IMR-90 (cell line): ENCODE measurements around the gene LANCL3. TPM values are rescaled to one million over a fixed set of nuclear protein-coding genes. Genes with fewer than 3 reads are reported as not detected.

ENCODE experiments used
- ATAC-seq: fragments of 200-7000 bp; cut with Tn5 transposase; 2 replicates; pipeline ENCODE4 v1.9.1; 2020; ENCODE audit warnings: low read depth, mild to moderate bottlenecking, moderate library complexity
- BruUV-seq: library from RNA; stranded (reverse); fragments of 400-500 nt; replicated peaks from 2 replicates; lab custom pipeline; 2021; lab: Mats Ljungman, UMichigan
- CTCF ChIA-PET: fragments of 300-600 bp; formaldehyde crosslinking; extraction: SDS; loops from one replicate; lab custom pipeline; 2021; ENCODE audit warnings: antibody characterized with exemption; lab: Yijun Ruan, JAX
- POLR2A ChIA-PET: fragments of 300-600 bp; sonication (Branson Sonifier 250); formaldehyde crosslinking; loops from one replicate; lab custom pipeline; 2022; ENCODE audit warnings: antibody characterized with exemption; ENCODE audit not compliant: unreplicated experiment; lab: Charles Lee
- DNase-seq: peaks from one replicate; pipeline ENCODE4 v3.0.0; 2013
- H2AFZ ChIP-seq: replicated peaks from 2 replicates; pipeline ENCODE3; 2013; ENCODE audit warnings: low read length, mild to moderate bottlenecking; ENCODE audit not compliant: poor library complexity
- H2AK5ac ChIP-seq: 2 replicates; pipeline ENCODE4 v1.6.1; 2013; ENCODE audit warnings: low read depth, low read length, inconsistent platforms
- H2AK9ac ChIP-seq: replicated peaks from 2 replicates; pipeline ENCODE3; 2013; ENCODE audit warnings: mild to moderate bottlenecking, low read depth, low read length, moderate library complexity; ENCODE audit not compliant: poor library complexity
- H2BK120ac ChIP-seq: 2 replicates; pipeline ENCODE4 v1.6.1; 2013; ENCODE audit warnings: low read depth, low read length, inconsistent platforms
- H2BK15ac ChIP-seq: 3 replicates; pipeline ENCODE4 v1.6.1; 2013; ENCODE audit warnings: low read depth, low read length, inconsistent platforms
- H2BK20ac ChIP-seq: 2 replicates; pipeline ENCODE4 v1.6.1; 2013; ENCODE audit warnings: low read depth, mild to moderate bottlenecking, inconsistent platforms, low read length, moderate library complexity
- H2BK5ac ChIP-seq: 2 replicates; pipeline ENCODE4 v1.6.1; 2013; ENCODE audit warnings: mild to moderate bottlenecking, low read depth, low read length, inconsistent platforms; ENCODE audit not compliant: poor library complexity, severe bottlenecking
- H3K14ac ChIP-seq: replicated peaks from 2 replicates; pipeline ENCODE4 v1.6.1; 2013; ENCODE audit warnings: low read depth, low read length, inconsistent platforms
- H3K18ac ChIP-seq: 2 replicates; pipeline ENCODE4 v1.6.1; 2013; ENCODE audit warnings: low read depth, low read length, control low read depth
- H3K23ac ChIP-seq: 2 replicates; pipeline ENCODE4 v1.6.1; 2013; ENCODE audit warnings: low read depth, low read length, inconsistent platforms
- H3K27ac ChIP-seq: 2 replicates; pipeline ENCODE4 v1.5.1; 2013; ENCODE audit warnings: mild to moderate bottlenecking, control low read depth, low read length; ENCODE audit not compliant: insufficient read depth
- H3K27me3 ChIP-seq: 2 replicates; pipeline ENCODE4 v1.6.1; 2013; ENCODE audit warnings: low read length; ENCODE audit not compliant: control insufficient read depth, insufficient read depth
- H3K36me3 ChIP-seq: 2 replicates; pipeline ENCODE4 v1.6.1; 2013; ENCODE audit warnings: low read length, mixed read lengths; ENCODE audit not compliant: control insufficient read depth, insufficient read depth
- H3K4ac ChIP-seq: 2 replicates; pipeline ENCODE4 v1.6.1; 2013; ENCODE audit warnings: low read depth, low read length, inconsistent platforms
- H3K4me1 ChIP-seq: 2 replicates; pipeline ENCODE4 v1.6.1; 2013; ENCODE audit warnings: low read length, mixed read lengths; ENCODE audit not compliant: control insufficient read depth, insufficient read depth
- H3K4me2 ChIP-seq: 2 replicates; pipeline ENCODE4 v1.6.1; 2013; ENCODE audit warnings: low read depth, mild to moderate bottlenecking, control low read depth, low read length, moderate library complexity
- H3K4me3 ChIP-seq: 2 replicates; pipeline ENCODE4 v1.5.1; 2013; ENCODE audit warnings: low read depth, mild to moderate bottlenecking, control low read depth, low read length, moderate library complexity; ENCODE audit not compliant: insufficient read depth
- H3K56ac ChIP-seq: 2 replicates; pipeline ENCODE4 v1.6.1; 2013; ENCODE audit warnings: low read length, inconsistent platforms; ENCODE audit not compliant: insufficient read depth; ENCODE audit errors: extremely low read depth
- H3K79me1 ChIP-seq, 2 experiments: 2 replicates each; pipeline ENCODE4 v1.6.1; 2013; ENCODE audit warnings: low read length in 2 of 2, inconsistent platforms in 1 of 2, low read depth in 1 of 2
- H3K9ac ChIP-seq: 2 replicates; pipeline ENCODE4 v1.6.1; 2013; ENCODE audit warnings: low read depth, low read length, control low read depth
- H3K9me1 ChIP-seq: 2 replicates; pipeline ENCODE4 v1.6.1; 2013; ENCODE audit warnings: low read length, inconsistent platforms; ENCODE audit not compliant: insufficient read depth
- H3K9me3 ChIP-seq: 2 replicates; pipeline ENCODE4 v1.6.1; 2013; ENCODE audit warnings: low read length; ENCODE audit not compliant: control insufficient read depth, insufficient read depth
- H4K20me1 ChIP-seq: 2 replicates; pipeline ENCODE4 v1.6.1; 2013; ENCODE audit warnings: low read length, inconsistent platforms; ENCODE audit not compliant: insufficient read depth
- H4K5ac ChIP-seq: 2 replicates; pipeline ENCODE4 v1.6.1; 2013; ENCODE audit warnings: mild to moderate bottlenecking, low read depth, low read length, control low read depth
- H4K8ac ChIP-seq, 2 experiments: 2 replicates each; pipeline ENCODE4 v1.6.1; 2013; ENCODE audit warnings: low read depth in 2 of 2, low read length in 2 of 2, control low read depth in 1 of 2, inconsistent platforms in 1 of 2
- H4K91ac ChIP-seq: 2 replicates; pipeline ENCODE4 v1.6.1; 2013; ENCODE audit warnings: low read depth, low read length, inconsistent platforms; ENCODE audit not compliant: insufficient read depth
- BHLHE40 ChIP-seq: fragments of 150-350 bp; IDR thresholded peaks from 2 replicates; pipeline ENCODE4 v1.6.1; 2016; ENCODE audit warnings: mild to moderate bottlenecking, low read depth, low read length
- CEBPB ChIP-seq: IDR thresholded peaks from 2 replicates; pipeline ENCODE4 v1.6.1; 2012; ENCODE audit warnings: low read depth, low read length, improper control_type of control experiment
- CHD1 ChIP-seq: IDR thresholded peaks from 2 replicates; pipeline ENCODE4 v1.6.1; 2012; ENCODE audit warnings: low read depth, low read length, improper control_type of control experiment
- FOS ChIP-seq: fragments of 150-350 bp; IDR thresholded peaks from 2 replicates; pipeline ENCODE4 v1.6.1; 2016; ENCODE audit warnings: low read depth, low read length
- MAFK ChIP-seq: IDR thresholded peaks from 2 replicates; pipeline ENCODE4 v1.6.1; 2012; ENCODE audit warnings: low read depth, low read length, improper control_type of control experiment
- MAZ ChIP-seq: IDR thresholded peaks from 2 replicates; pipeline ENCODE4 v1.6.1; 2012; ENCODE audit warnings: low read depth, mild to moderate bottlenecking, low read length, improper control_type of control experiment, moderate library complexity, borderline replicate concordance
- MXI1 ChIP-seq: IDR thresholded peaks from 2 replicates; pipeline ENCODE4 v1.6.1; 2012; ENCODE audit warnings: low read depth, mild to moderate bottlenecking, low read length, moderate library complexity, borderline replicate concordance
- NFE2L2 ChIP-seq: fragments of 150-350 bp; IDR thresholded peaks from 2 replicates; pipeline ENCODE4 v1.6.1; 2016; ENCODE audit warnings: low read depth, mild to moderate bottlenecking, low read length
- POLR2A ChIP-seq: IDR thresholded peaks from 2 replicates; pipeline ENCODE4 v1.6.1; 2012; ENCODE audit warnings: mild to moderate bottlenecking, low read depth, low read length
- RAD21 ChIP-seq: IDR thresholded peaks from 2 replicates; pipeline ENCODE4 v1.6.1; 2012; ENCODE audit warnings: low read length, improper control_type of control experiment
- RCOR1 ChIP-seq: IDR thresholded peaks from 2 replicates; pipeline ENCODE4 v1.6.1; 2012; ENCODE audit warnings: mild to moderate bottlenecking, low read length, improper control_type of control experiment; ENCODE audit not compliant: insufficient replicate concordance
- RFX5 ChIP-seq: IDR thresholded peaks from 2 replicates; pipeline ENCODE4 v1.8.0; 2012; ENCODE audit warnings: low read depth, mild to moderate bottlenecking, low read length, moderate library complexity
- SMC3 ChIP-seq: fragments of 150-350 bp; IDR thresholded peaks from 2 replicates; pipeline ENCODE4 v1.6.1; 2016; ENCODE audit warnings: low read depth, mild to moderate bottlenecking, antibody characterized with exemption, low read length, moderate library complexity
- WGBS, 2 experiments: methylation state at CpG; one replicate each; pipeline versions ENCODE4 v1.1.5 to v1.1.7; 2013; ENCODE audit warnings: missing lambda C conversion rate in 2 of 2; ENCODE audit not compliant: insufficient read length in 1 of 2; ENCODE audit errors: extremely low coverage in 2 of 2; 5-methylcytosine and 5-hydroxymethylcytosine counted together
- dilution Hi-C: fragments of 300-500 bp; cut with HindIII; formaldehyde crosslinking; loops from one replicate; pipeline ENCODE4 v1.14.3; 2018; ENCODE audit warnings: low sequenced_read_pairs; ENCODE audit not compliant: unreplicated experiment
- in situ Hi-C: fragments of 300-500 bp; cut with MboI; formaldehyde crosslinking; loops from 3 replicates; pipeline ENCODE4 v1.14.3; 2019; ENCODE audit warnings: low sequenced_read_pairs, inconsistent platforms, mixed read lengths
- intact Hi-C: fragments of 100-400 bp; cut with micrococcal nuclease; formaldehyde crosslinking; loops from 2 replicates; pipeline ENCODE4 v1.10.0; 2022
- polyA plus RNA-seq, 3 experiments: library from polyadenylated mRNA; depleted of rRNA; stranded (reverse); fragments of >200 nt; gene quantifications; 2 replicates each; pipeline ENCODE4 v1.2.3, GENCODE V29; 2012; ENCODE audit warnings: low replicate concordance in 1 of 3
- total RNA-seq: library from RNA; depleted of rRNA; stranded (reverse); fragments of >200 nt; gene quantifications from 2 replicates; pipeline ENCODE4 v1.2.3, GENCODE V29; 2012
- TF ChIP-seq, protein P1 (sequence below): conservative IDR thresholded peaks from 2 replicates; pipeline ENCODE4 v1.5.1; 2012; ENCODE audit warnings: mild to moderate bottlenecking, low read depth, low read length, improper control_type of control experiment
- TF ChIP-seq, protein P2 (sequence below): fragments of 150-350 bp; IDR thresholded peaks from 2 replicates; pipeline ENCODE4 v1.6.1; 2017; ENCODE audit warnings: mild to moderate bottlenecking, antibody characterized with exemption, low read length, low read depth
- TF ChIP-seq, protein P3 (sequence below): fragments of 150-350 bp; IDR thresholded peaks from 2 replicates; pipeline ENCODE4 v1.6.1; 2016; ENCODE audit warnings: low read depth, mild to moderate bottlenecking, low read length, moderate library complexity, borderline replicate concordance

LANCL3 gene
- total and polyA plus RNA-seq, 2 of the 4 experiments (the other 2 are of a cell fraction), result not detected

DNA sequence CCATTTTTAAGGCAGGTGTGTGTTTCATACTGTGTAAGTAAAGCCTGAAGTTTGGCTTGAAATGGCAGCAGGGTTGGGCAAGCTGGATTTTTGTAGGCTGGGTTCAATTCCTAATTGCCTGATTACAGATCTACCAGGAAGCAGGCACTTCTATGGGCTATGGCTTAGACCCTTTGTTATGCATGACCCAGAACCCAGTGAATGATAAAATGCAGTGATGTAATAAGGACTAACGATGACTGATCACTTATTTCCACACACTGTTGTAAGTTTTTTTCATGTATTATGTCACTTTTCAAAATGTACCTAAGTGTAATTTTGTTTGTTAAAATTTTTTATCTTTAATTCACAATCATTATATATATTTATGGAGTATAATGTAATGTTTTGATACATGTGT, 8.6 kb downstream of the LANCL3 start:
- no peak overlapping the region for H3K4me3 ChIP-seq
- H2AK9ac ChIP-seq, result no peak overlapping the region
- H2BK120ac ChIP-seq, result no peak overlapping the region
- no peaks in the 10 kb centered on the region for H3K27me3 ChIP-seq
- H3K9me3 ChIP-seq, result no peaks in the 10 kb centered on the region
- no peak overlapping the region for H2AK5ac ChIP-seq
- no peak overlapping the region for H2AFZ ChIP-seq
- H3K14ac ChIP-seq, result no peak overlapping the region
- H3K56ac ChIP-seq, result no peak overlapping the region
- H3K79me1 ChIP-seq, result no peaks in the 10 kb centered on the region
- no peak overlapping the region for H2BK15ac ChIP-seq
- WGBS, 2 experiments, result no CpG with 5 or more reads among the region's 1 CpG
- H3K9ac ChIP-seq, result no peak overlapping the region
- H4K5ac ChIP-seq, result no peak overlapping the region
- CTCF ChIA-PET, result no interaction called here
- no peak overlapping the region for H4K91ac ChIP-seq
- TF ChIP-seq, protein P1, sequence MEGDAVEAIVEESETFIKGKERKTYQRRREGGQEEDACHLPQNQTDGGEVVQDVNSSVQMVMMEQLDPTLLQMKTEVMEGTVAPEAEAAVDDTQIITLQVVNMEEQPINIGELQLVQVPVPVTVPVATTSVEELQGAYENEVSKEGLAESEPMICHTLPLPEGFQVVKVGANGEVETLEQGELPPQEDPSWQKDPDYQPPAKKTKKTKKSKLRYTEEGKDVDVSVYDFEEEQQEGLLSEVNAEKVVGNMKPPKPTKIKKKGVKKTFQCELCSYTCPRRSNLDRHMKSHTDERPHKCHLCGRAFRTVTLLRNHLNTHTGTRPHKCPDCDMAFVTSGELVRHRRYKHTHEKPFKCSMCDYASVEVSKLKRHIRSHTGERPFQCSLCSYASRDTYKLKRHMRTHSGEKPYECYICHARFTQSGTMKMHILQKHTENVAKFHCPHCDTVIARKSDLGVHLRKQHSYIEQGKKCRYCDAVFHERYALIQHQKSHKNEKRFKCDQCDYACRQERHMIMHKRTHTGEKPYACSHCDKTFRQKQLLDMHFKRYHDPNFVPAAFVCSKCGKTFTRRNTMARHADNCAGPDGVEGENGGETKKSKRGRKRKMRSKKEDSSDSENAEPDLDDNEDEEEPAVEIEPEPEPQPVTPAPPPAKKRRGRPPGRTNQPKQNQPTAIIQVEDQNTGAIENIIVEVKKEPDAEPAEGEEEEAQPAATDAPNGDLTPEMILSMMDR, result no peak
- TF ChIP-seq POLR2A (no peak), FOS (no peak), CEBPB (no peak), MAFK (no peak), NFE2L2 (no peak), SMC3 (no peak), BHLHE40 (no peak), MXI1 (no peak), MAZ (no peak), CHD1 (no peak), RAD21 (no peak), RCOR1 (no peak), RFX5 (no peak)
- TF ChIP-seq, protein P2, sequence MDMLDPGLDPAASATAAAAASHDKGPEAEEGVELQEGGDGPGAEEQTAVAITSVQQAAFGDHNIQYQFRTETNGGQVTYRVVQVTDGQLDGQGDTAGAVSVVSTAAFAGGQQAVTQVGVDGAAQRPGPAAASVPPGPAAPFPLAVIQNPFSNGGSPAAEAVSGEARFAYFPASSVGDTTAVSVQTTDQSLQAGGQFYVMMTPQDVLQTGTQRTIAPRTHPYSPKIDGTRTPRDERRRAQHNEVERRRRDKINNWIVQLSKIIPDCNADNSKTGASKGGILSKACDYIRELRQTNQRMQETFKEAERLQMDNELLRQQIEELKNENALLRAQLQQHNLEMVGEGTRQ, result no peak
- TF ChIP-seq, protein P3, sequence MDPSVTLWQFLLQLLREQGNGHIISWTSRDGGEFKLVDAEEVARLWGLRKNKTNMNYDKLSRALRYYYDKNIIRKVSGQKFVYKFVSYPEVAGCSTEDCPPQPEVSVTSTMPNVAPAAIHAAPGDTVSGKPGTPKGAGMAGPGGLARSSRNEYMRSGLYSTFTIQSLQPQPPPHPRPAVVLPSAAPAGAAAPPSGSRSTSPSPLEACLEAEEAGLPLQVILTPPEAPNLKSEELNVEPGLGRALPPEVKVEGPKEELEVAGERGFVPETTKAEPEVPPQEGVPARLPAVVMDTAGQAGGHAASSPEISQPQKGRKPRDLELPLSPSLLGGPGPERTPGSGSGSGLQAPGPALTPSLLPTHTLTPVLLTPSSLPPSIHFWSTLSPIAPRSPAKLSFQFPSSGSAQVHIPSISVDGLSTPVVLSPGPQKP, result no peak
- POLR2A ChIA-PET, result no interaction called here
- H3K18ac ChIP-seq, result no peak overlapping the region
- no peaks in the 10 kb centered on the region for H3K9me1 ChIP-seq
- no TSS peak for BruUV-seq
- ATAC-seq (no peak), DNase-seq (no peak)
- H3K36me3 ChIP-seq, result no peaks in the 10 kb centered on the region
- intact Hi-C loops, result no loop called here
- no peak overlapping the region for H2BK20ac ChIP-seq
- no peak overlapping the region for H2BK5ac ChIP-seq
- H3K4ac ChIP-seq, result no peak overlapping the region
- H3K23ac ChIP-seq, result no peak overlapping the region
- no peak overlapping the region for H3K4me2 ChIP-seq
- no peaks in the 10 kb centered on the region for H4K20me1 ChIP-seq
- no peak overlapping the region for H4K8ac ChIP-seq
- H3K27ac ChIP-seq, result no peak overlapping the region
- in situ Hi-C loops, result no loop called here
- dilution Hi-C loops, result no loop called here
- no peaks in the 10 kb centered on the region for H3K4me1 ChIP-seq
